ENCODE data around the gene BGN. TPM values are rescaled to one million over a fixed set of nuclear protein-coding genes. Genes with fewer than 3 reads are reported as not detected.

BGN gene
- total and polyA plus RNA-seq, 4 donors = 77.9 to 161 (median 126) TPM

DNA sequence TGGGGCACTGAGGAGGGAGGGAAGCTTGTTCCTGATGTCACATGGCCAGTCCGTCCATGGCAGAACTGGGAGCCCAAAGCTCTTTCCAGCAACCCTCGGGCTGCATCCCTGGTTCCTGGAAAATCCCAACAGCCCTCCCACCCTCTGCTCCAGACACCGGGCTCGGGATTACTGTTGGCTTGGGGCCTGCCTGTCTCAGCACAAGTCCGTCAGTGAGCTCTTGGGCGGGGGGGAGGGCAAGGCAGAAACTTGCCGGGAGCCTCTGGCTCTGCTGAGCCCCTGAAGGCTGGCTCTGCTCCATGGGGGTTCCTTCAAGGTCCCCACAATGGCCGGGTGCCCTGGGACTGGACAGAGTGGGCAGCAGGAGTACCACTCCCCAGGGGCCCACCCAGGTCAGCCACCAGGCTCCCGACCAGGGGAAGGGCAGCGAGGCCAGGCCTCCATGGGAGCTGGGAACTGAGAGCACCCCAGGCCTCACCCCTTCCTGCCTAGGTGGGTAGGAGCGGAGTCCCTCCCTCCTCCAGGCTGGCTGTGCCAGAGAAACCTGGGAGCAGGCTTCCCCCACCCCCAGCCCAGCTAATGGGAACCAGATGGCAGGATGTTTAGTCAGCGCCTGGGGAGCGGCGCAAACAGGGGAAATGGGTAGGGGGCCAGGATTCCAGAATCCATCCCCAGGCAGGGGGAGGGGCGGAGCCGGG lies 18.0 kb upstream of the BGN start:
- DNase-seq (peak; percentile 70 to 86 (median 78)), ATAC-seq (ENCODE audit: insufficient read depth, low FRiP score) (no peak)
- 63 to 66% methylated on average over 15 to 16 of the region's 16 CpGs for WGBS, 2 donors
- no peak overlapping the region for H3K9ac ChIP-seq (ENCODE audit: insufficient read depth in 1 of 2, low read length in 2 of 2)
- TF ChIP-seq, protein P1, sequence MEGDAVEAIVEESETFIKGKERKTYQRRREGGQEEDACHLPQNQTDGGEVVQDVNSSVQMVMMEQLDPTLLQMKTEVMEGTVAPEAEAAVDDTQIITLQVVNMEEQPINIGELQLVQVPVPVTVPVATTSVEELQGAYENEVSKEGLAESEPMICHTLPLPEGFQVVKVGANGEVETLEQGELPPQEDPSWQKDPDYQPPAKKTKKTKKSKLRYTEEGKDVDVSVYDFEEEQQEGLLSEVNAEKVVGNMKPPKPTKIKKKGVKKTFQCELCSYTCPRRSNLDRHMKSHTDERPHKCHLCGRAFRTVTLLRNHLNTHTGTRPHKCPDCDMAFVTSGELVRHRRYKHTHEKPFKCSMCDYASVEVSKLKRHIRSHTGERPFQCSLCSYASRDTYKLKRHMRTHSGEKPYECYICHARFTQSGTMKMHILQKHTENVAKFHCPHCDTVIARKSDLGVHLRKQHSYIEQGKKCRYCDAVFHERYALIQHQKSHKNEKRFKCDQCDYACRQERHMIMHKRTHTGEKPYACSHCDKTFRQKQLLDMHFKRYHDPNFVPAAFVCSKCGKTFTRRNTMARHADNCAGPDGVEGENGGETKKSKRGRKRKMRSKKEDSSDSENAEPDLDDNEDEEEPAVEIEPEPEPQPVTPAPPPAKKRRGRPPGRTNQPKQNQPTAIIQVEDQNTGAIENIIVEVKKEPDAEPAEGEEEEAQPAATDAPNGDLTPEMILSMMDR (IDR thresholded peaks at IDR 0.05; ENCODE audit: control extremely low read depth, extremely low read depth) = no peak
- no peak overlapping the region for H3K4me3 ChIP-seq
- no peaks in the 10 kb centered on the region for H3K27me3 ChIP-seq (ENCODE audit: control insufficient read depth in 3 of 3, insufficient read depth in 3 of 3, low read length in 2 of 3)
- no peaks in the 10 kb centered on the region for H3K36me3 ChIP-seq (ENCODE audit: control insufficient read depth in 4 of 4, insufficient read depth in 4 of 4, low read length in 4 of 4)
- H3K9me3 ChIP-seq (ENCODE audit: control insufficient read depth in 4 of 4, insufficient read depth in 3 of 4, low read length in 3 of 4) = peaks cover 0 to 7% (median 0%) of the 10 kb centered on the region in 4 donors
- H3K27ac ChIP-seq (ENCODE audit: low read depth in 1 of 2, low read length in 1 of 2) = peak overlapping the region; percentile 37 to 62
- peaks cover 0 to 30% (median 11%) of the 10 kb centered on the region in 5 donors for H3K4me1 ChIP-seq (ENCODE audit: control insufficient read depth in 5 of 5, insufficient read depth in 5 of 5, low read length in 5 of 5)

DNA sequence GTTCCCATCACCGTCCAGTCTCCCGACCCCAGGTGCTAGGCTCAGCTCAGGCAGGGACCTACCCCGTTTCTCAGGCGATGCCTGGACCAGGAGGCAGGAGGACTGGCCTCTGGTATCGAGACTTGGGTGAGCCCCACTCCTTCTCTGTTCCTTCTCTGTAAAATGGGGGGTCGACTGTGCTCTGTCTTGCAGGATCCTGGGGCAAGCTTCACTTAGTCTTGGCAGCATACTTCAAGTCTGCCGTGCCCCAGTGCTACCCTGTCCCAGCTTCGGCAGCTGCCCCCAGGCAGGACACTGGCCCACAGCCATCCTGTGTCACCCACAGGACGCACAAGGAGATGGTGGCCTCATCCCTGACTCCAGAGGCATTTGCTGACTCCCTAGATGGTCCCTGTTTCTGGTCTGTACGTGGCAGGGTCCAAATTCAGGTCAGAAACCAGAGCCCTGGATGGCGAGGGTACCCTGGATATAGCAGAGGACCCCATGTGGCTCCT lies 17.4 kb upstream of the BGN start:
- Histone ChIP-seq H3K27ac (ENCODE audit: low read depth in 1 of 2, low read length in 1 of 2) (peak overlapping the region; percentile 2 to 62), H3K36me3 (ENCODE audit: control insufficient read depth in 4 of 4, insufficient read depth in 4 of 4, low read length in 4 of 4) (no peaks in the 10 kb centered on the region)
- no peak for ATAC-seq (ENCODE audit: insufficient read depth, low FRiP score)

DNA sequence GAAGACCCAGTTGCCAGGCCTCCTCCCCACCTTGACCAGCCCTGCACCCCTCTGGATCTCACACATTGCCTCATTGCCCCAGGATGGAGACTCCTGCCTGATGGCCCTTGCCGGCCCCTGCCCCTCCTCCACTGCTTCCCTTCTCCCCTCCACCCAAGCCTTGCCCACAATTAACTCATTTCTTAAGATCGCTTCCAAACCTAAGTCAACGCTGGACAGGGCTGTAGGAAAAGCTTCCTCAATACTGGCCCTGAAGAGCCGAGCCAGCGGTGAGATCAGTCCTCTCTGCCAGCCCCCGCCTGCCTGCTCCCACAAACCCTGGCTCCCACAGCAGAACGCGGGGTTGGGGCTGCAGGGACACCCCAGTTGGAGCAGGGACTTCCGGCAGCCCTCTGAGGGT lies 16.9 kb upstream of the BGN start:
- no peak overlapping the region for H3K4me3 ChIP-seq
- DNase-seq = peak in 2 of 3 donors; percentile 34 to 46
- no peaks in the 10 kb centered on the region for H3K27me3 ChIP-seq (ENCODE audit: control insufficient read depth in 3 of 3, insufficient read depth in 3 of 3, low read length in 2 of 3)
- no peaks in the 10 kb centered on the region for H3K36me3 ChIP-seq (ENCODE audit: control insufficient read depth in 4 of 4, insufficient read depth in 4 of 4, low read length in 4 of 4)
- peaks cover 0 to 30% (median 11%) of the 10 kb centered on the region in 5 donors for H3K4me1 ChIP-seq (ENCODE audit: control insufficient read depth in 5 of 5, insufficient read depth in 5 of 5, low read length in 5 of 5)
- WGBS, 2 donors = 69 to 79% methylated on average over 8 to 9 of the region's 9 CpGs
- no peak for ATAC-seq (ENCODE audit: insufficient read depth, low FRiP score)
- TF ChIP-seq, protein P1 (IDR thresholded peaks at IDR 0.05; ENCODE audit: control extremely low read depth, extremely low read depth) = no peak
- H3K27ac ChIP-seq (ENCODE audit: low read depth in 1 of 2, low read length in 1 of 2) = no peak overlapping the region
- no peak overlapping the region for H3K9ac ChIP-seq (ENCODE audit: insufficient read depth in 1 of 2, low read length in 2 of 2)
- H3K9me3 ChIP-seq (ENCODE audit: control insufficient read depth in 4 of 4, insufficient read depth in 3 of 4, low read length in 3 of 4) = peaks cover 0 to 7% (median 0%) of the 10 kb centered on the region in 4 donors

More for the DNA sequence above, 17.4 kb upstream of the BGN start:
- Histone ChIP-seq H3K9me3 (ENCODE audit: control insufficient read depth in 4 of 4, insufficient read depth in 3 of 4, low read length in 3 of 4) (peaks cover 0 to 7% (median 0%) of the 10 kb centered on the region in 4 donors), H3K9ac (ENCODE audit: insufficient read depth in 1 of 2, low read length in 2 of 2) (peak overlapping the region in 1 of 2 donors; percentile 47), H3K27me3 (ENCODE audit: control insufficient read depth in 3 of 3, insufficient read depth in 3 of 3, low read length in 2 of 3) (no peaks in the 10 kb centered on the region), H3K4me3 (no peak overlapping the region), H3K4me1 (ENCODE audit: control insufficient read depth in 5 of 5, insufficient read depth in 5 of 5, low read length in 5 of 5) (peaks cover 0 to 30% (median 11%) of the 10 kb centered on the region in 5 donors)
- TF ChIP-seq, protein P1 (IDR thresholded peaks at IDR 0.05; ENCODE audit: control extremely low read depth, extremely low read depth) = no peak
- WGBS, 2 donors = 65 to 67% methylated on average over 6 to 11 of the region's 11 CpGs
- DNase-seq = no peak

Data from lung (tissue), 12 donors.